ENCODE measurements around the gene GMPR2. TPM values are rescaled to one million over a fixed set of nuclear protein-coding genes. Genes with fewer than 3 reads are reported as not detected.

The GMPR2 gene
- total and polyA plus RNA-seq, 7 experiments from 2014 or later: 38.2 to 107 (median 83.7) TPM

DNA sequence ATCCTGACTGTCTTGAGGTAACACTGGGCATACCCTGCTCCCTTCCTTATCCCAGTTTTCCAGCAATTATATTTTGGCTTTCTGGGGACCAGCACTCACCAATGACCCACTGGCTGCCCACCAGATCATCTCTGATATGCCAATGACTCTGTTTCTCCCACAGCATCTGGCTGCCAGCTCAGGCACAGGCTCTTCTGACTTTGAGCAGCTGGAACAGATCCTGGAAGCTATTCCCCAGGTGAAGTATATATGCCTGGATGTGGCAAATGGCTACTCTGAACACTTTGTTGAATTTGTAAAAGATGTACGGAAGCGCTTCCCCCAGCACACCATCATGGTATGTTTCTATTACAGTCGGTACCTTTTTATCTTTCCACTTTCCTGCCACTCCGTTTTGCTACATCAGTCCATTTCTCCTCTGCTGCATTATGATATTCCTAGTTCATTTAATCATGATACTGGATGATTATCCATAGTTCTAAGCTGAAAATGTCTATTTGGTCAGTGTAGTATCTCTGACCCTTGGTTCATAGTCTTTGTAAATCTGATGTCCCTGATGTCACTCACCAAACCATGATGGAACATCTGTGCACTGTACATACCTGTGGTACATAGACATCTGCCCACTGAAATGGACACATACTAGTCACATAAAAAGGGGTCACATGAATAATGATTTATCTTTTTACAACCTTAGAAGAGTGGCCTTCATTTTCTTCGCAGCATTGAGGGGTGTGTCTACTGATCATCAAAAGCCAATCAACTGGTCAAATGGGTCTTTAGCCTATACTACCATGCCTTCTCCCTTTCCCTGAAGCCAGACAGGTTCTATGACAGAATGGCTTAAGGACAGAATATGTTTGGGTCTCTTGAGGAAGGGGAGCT, 3.3 kb downstream of the GMPR2 start:
- peaks cover 25 to 47% of the 10 kb centered on the region in 2 donors for H3K4me1 ChIP-seq (ENCODE audit: control insufficient read depth in 2 of 2, insufficient read depth in 2 of 2, low read length in 2 of 2)
- Mint-ChIP-seq H3K27me3 (no peaks in the 10 kb centered on the region), H3K4me3 (peak overlapping the region in 2 of 10 donors; percentile 34 to 44), H3K27ac (peak overlapping the region in 6 of 9 donors; percentile 64 to 91 (median 76)), H3K9me3 (no peaks in the 10 kb centered on the region), H3K36me3 (peaks cover 11 to 46% (median 37%) of the 10 kb centered on the region in 5 donors), H3K4me1 (peaks cover 56 to 97% (median 91%) of the 10 kb centered on the region in 7 donors)
- ChIA-PET POLR2A (interaction anchor here (0.6 to 7.2 kb wide), 13 partner anchors 10 to 200 kb away, joined by 3 to 117 read pairs (median 4); partner anchors contain the start of genes CHMP4A, DHRS1, LTB4R2 and MDP1), CTCF (interaction anchor here (0.9 to 1.5 kb wide), 3 partner anchors 8 to 195 kb away, joined by 3 to 4 read pairs (median 3); no protein-coding TSS in a partner anchor)
- H3K4me3 ChIP-seq (ENCODE audit: low read length): no peak overlapping the region
- intact Hi-C loops (cut with micrococcal nuclease): no loop called here
- ATAC-seq: no peak
- H3K27ac ChIP-seq (ENCODE audit: low read depth, low read length): no peak overlapping the region
- H3K9me3 ChIP-seq (ENCODE audit: control insufficient read depth in 2 of 3, low read length in 3 of 3): no peaks in the 10 kb centered on the region
- no peak for DNase-seq
- H3K27me3 ChIP-seq (ENCODE audit: control insufficient read depth in 2 of 2, insufficient read depth in 2 of 2, low read length in 2 of 2): no peaks in the 10 kb centered on the region
- H3K36me3 ChIP-seq (ENCODE audit: control insufficient read depth in 2 of 3, insufficient read depth in 3 of 3, low read length in 3 of 3): peaks cover 18 to 62% (median 26%) of the 10 kb centered on the region in 3 experiments

DNA sequence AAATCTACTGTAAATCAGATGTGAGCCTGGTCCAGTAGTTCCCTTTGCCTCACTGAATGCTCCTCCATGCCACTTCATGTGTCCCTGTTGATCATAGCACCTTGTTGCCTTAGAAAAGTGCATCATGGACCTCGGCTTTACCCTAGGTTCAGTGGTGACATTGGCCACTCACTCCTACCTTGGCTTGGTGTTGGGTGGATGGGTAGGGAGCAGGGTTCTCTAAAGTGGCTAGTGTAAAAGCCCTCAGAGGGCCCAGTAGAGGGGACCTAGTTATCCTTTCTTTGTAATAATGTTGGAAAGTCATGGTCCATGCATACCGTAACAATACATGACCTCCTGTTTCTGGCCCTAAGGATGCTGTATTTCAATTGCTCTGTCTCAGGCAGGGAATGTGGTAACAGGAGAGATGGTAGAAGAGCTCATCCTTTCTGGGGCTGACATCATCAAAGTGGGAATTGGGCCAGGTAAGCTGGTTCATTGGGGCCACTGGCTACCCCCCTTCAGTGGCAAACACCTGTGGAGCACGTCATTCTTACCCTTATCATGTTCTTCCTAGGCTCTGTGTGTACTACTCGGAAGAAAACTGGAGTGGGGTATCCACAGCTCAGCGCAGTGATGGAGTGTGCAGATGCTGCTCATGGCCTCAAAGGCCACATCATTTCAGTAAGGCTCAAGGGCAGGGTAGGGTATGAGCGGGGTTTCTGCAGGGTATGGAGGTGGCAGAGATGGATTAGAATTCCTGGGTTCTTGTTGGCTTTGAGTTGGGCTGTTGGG, 4.1 kb downstream of the GMPR2 start:
- ChIA-PET POLR2A (interaction anchor here (0.8 to 7.2 kb wide), 3 partner anchors 9 to 41 kb away, joined by 3 to 117 read pairs (median 5); partner anchors contain the start of genes CHMP4A and MDP1), CTCF (interaction anchor here (1.1 kb wide), 1 partner anchor 59 kb away, joined by 3 read pairs; no protein-coding TSS in a partner anchor)
- DNase-seq (peak in 1 of 9 donors; percentile 11), ATAC-seq (no peak)
- H3K27ac Mint-ChIP-seq: peak overlapping the region in 7 of 9 donors; percentile 23 to 79 (median 58)
- peak overlapping the region in 1 of 10 donors; percentile 31 for H3K4me3 Mint-ChIP-seq
- H3K36me3 Mint-ChIP-seq: peaks cover 11 to 46% (median 37%) of the 10 kb centered on the region in 5 donors
- Histone ChIP-seq H3K27me3 (ENCODE audit: control insufficient read depth in 2 of 2, insufficient read depth in 2 of 2, low read length in 2 of 2) (no peaks in the 10 kb centered on the region), H3K27ac (ENCODE audit: low read depth, low read length) (no peak overlapping the region), H3K4me1 (ENCODE audit: control insufficient read depth in 2 of 2, insufficient read depth in 2 of 2, low read length in 2 of 2) (peaks cover 25 to 49% of the 10 kb centered on the region in 2 donors), H3K4me3 (ENCODE audit: low read length) (no peak overlapping the region), H3K9me3 (ENCODE audit: control insufficient read depth in 2 of 3, low read length in 3 of 3) (no peaks in the 10 kb centered on the region), H3K36me3 (ENCODE audit: control insufficient read depth in 2 of 3, insufficient read depth in 3 of 3, low read length in 3 of 3) (peaks cover 20 to 64% (median 26%) of the 10 kb centered on the region in 3 experiments)
- no peaks in the 10 kb centered on the region for H3K9me3 Mint-ChIP-seq
- intact Hi-C loops (cut with micrococcal nuclease): no loop called here
- H3K4me1 Mint-ChIP-seq: peaks cover 56 to 96% (median 88%) of the 10 kb centered on the region in 7 donors
- H3K27me3 Mint-ChIP-seq: no peaks in the 10 kb centered on the region

- Histone ChIP-seq H3K4me1 (ENCODE audit: control insufficient read depth in 2 of 2, insufficient read depth in 2 of 2, low read length in 2 of 2) (peaks cover 27 to 49% of the 10 kb centered on the region in 2 donors), H3K9me3 (ENCODE audit: control insufficient read depth in 2 of 3, low read length in 3 of 3) (no peaks in the 10 kb centered on the region), H3K4me3 (ENCODE audit: low read length) (no peak overlapping the region), H3K27me3 (ENCODE audit: control insufficient read depth in 2 of 2, insufficient read depth in 2 of 2, low read length in 2 of 2) (no peaks in the 10 kb centered on the region), H3K36me3 (ENCODE audit: control insufficient read depth in 2 of 3, insufficient read depth in 3 of 3, low read length in 3 of 3) (peaks cover 20 to 61% (median 26%) of the 10 kb centered on the region in 3 experiments), H3K27ac (ENCODE audit: low read depth, low read length) (no peak overlapping the region)
- Mint-ChIP-seq H3K36me3 (peaks cover 11 to 46% (median 37%) of the 10 kb centered on the region in 5 donors), H3K4me3 (peak overlapping the region in 3 of 10 donors; percentile 31 to 90 (median 59)), H3K9me3 (no peaks in the 10 kb centered on the region), H3K27me3 (no peaks in the 10 kb centered on the region), H3K4me1 (peaks cover 60 to 96% (median 82%) of the 10 kb centered on the region in 7 donors), H3K27ac (peak overlapping the region in 8 of 9 donors; percentile 6 to 79 (median 56))
- DNase-seq (no peak), ATAC-seq (no peak)
- ChIA-PET CTCF (interaction anchor here (1.5 kb wide), 1 partner anchor 62 kb away, joined by 4 read pairs; the partner anchor contains the start of genes DHRS1 and NOP9), POLR2A (interaction anchor here (0.6 to 7.2 kb wide), 6 partner anchors 10 to 193 kb away, joined by 3 to 117 read pairs (median 4); partner anchors contain the start of genes CHMP4A, MDP1 and RABGGTA)
- intact Hi-C loops (cut with micrococcal nuclease): no loop called here
Observed at GRCh38 chr14:24237463-24237955, 4.8 kb downstream of the GMPR2 start.

GRCh38 chr14:24238123-24238522, 5.4 kb downstream of the GMPR2 start:
- H3K9me3 Mint-ChIP-seq: peaks cover 0 to 1% (median 0%) of the 10 kb centered on the region in 11 donors
- Histone ChIP-seq H3K27ac (ENCODE audit: low read depth, low read length) (no peak overlapping the region), H3K27me3 (ENCODE audit: control insufficient read depth in 2 of 2, insufficient read depth in 2 of 2, low read length in 2 of 2) (no peaks in the 10 kb centered on the region), H3K4me1 (ENCODE audit: control insufficient read depth in 2 of 2, insufficient read depth in 2 of 2, low read length in 2 of 2) (peaks cover 27 to 46% of the 10 kb centered on the region in 2 donors), H3K4me3 (ENCODE audit: low read length) (no peak overlapping the region), H3K36me3 (ENCODE audit: control insufficient read depth in 2 of 3, insufficient read depth in 3 of 3, low read length in 3 of 3) (peaks cover 20 to 58% (median 26%) of the 10 kb centered on the region in 3 experiments), H3K9me3 (ENCODE audit: control insufficient read depth in 2 of 3, low read length in 3 of 3) (no peaks in the 10 kb centered on the region)
- peaks cover 11 to 46% (median 37%) of the 10 kb centered on the region in 5 donors for H3K36me3 Mint-ChIP-seq
- CTCF ChIA-PET: interaction anchor here (1.5 kb wide), 1 partner anchor 61 kb away, joined by 4 read pairs; the partner anchor contains the start of genes DHRS1 and NOP9
- peaks cover 60 to 94% (median 77%) of the 10 kb centered on the region in 7 donors for H3K4me1 Mint-ChIP-seq
- peak overlapping the region; percentile 2 to 72 (median 55) for H3K27ac Mint-ChIP-seq
- intact Hi-C loops (cut with micrococcal nuclease): no loop called here
- DNase-seq (no peak), ATAC-seq (no peak)
- H3K27me3 Mint-ChIP-seq: no peaks in the 10 kb centered on the region
- POLR2A ChIA-PET: interaction anchor here (0.6 to 7.2 kb wide), 7 partner anchors 10 to 192 kb away, joined by 3 to 117 read pairs (median 4); partner anchors contain the start of genes CHMP4A, MDP1 and RABGGTA
- peak overlapping the region in 6 of 10 donors; percentile 3 to 90 (median 34) for H3K4me3 Mint-ChIP-seq

DNA sequence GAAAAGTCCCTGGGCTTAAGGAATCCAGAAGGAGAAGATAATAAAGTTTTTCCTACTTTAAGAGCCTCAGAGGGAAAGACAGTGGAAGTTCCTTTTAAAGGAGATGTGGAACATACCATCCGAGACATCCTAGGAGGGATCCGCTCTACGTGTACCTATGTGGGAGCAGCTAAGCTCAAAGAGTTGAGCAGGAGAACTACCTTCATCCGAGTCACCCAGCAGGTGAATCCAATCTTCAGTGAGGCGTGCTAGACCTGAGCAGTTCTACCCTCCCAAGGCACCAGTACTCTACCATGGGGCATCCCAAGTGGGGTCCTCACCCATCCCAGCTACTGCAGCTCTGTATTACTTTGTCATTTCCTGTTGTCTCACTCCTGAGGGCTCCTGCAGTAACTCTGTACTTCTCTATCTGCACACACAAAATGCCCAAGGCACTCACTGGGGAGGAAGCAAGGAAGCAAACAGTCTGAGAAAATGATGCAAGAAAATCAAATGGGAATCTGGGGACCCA, 5.9 kb downstream of the GMPR2 start:
- ATAC-seq: no peak
- no peak overlapping the region for H3K27ac ChIP-seq (ENCODE audit: low read depth, low read length)
- peaks cover 32 to 46% of the 10 kb centered on the region in 2 donors for H3K4me1 ChIP-seq (ENCODE audit: control insufficient read depth in 2 of 2, insufficient read depth in 2 of 2, low read length in 2 of 2)
- CTCF ChIA-PET: interaction anchor here (1.5 kb wide), 1 partner anchor 61 kb away, joined by 4 read pairs; the partner anchor contains the start of genes DHRS1 and NOP9
- H3K4me3 ChIP-seq (ENCODE audit: low read length): no peak overlapping the region
- peaks cover 11 to 46% (median 37%) of the 10 kb centered on the region in 5 donors for H3K36me3 Mint-ChIP-seq
- H3K27ac Mint-ChIP-seq: peak overlapping the region; percentile 1 to 74 (median 55)
- DNase-seq: no peak
- peaks cover 20 to 58% (median 26%) of the 10 kb centered on the region in 3 experiments for H3K36me3 ChIP-seq (ENCODE audit: control insufficient read depth in 2 of 3, insufficient read depth in 3 of 3, low read length in 3 of 3)
- peaks cover 58 to 94% (median 75%) of the 10 kb centered on the region in 7 donors for H3K4me1 Mint-ChIP-seq
- POLR2A ChIA-PET: interaction anchor here (0.5 to 7.2 kb wide), 7 partner anchors 9 to 105 kb away, joined by 3 to 117 read pairs (median 4); partner anchors contain the start of genes CHMP4A, DHRS1, MDP1 and NOP9
- peak overlapping the region; percentile 3 to 90 (median 34) for H3K4me3 Mint-ChIP-seq
- no peaks in the 10 kb centered on the region for H3K27me3 ChIP-seq (ENCODE audit: control insufficient read depth in 2 of 2, insufficient read depth in 2 of 2, low read length in 2 of 2)
- H3K9me3 Mint-ChIP-seq: peaks cover 0 to 1% (median 0%) of the 10 kb centered on the region in 11 donors
- no peaks in the 10 kb centered on the region for H3K27me3 Mint-ChIP-seq
- intact Hi-C loops (cut with micrococcal nuclease): no loop called here
- no peaks in the 10 kb centered on the region for H3K9me3 ChIP-seq (ENCODE audit: control insufficient read depth in 2 of 3, low read length in 3 of 3)
